Heart left ventricle (tissue), 16 donors: ENCODE measurements around the gene MTF2. TPM values are rescaled to one million over a fixed set of nuclear protein-coding genes. Genes with fewer than 3 reads are reported as not detected.
"Not testable (repeated sequence)": the region's sequence is repeated elsewhere in the genome, so short reads cannot be mapped to it uniquely, and the experiment has no call there.

Source experiments
- ATAC-seq, 4 donors: fragments of 200-7000 bp; cut with Tn5 transposase; one replicate each; pipeline ENCODE4 v1.9.1; 2020 to 2022; ENCODE audit warnings: moderate library complexity in 4 of 4, mild to moderate bottlenecking in 3 of 4, moderate number of reproducible peaks in 1 of 4
- DNase-seq, 5 donors: peaks; one replicate each; pipeline ENCODE4 v3.0.0-alpha.2; 2020
- H3K27ac ChIP-seq, 12 donors: fragments of 200-600 bp; sonication (generic) in 4 of 12; one replicate each; pipeline versions ENCODE4 v1.5.0 to v1.8.0; 2016 to 2022; ENCODE audit warnings: mild to moderate bottlenecking in 2 of 12
- H3K27me3 ChIP-seq, 9 donors: fragments of 200-600 bp; sonication (generic) in 2 of 9; one replicate each; pipeline versions ENCODE4 v1.5.1 to v1.8.0; 2016 to 2022; ENCODE audit warnings: mild to moderate bottlenecking in 3 of 9
- H3K36me3 ChIP-seq, 9 donors: fragments of 200-600 bp; sonication (generic) in 2 of 9; one replicate each; pipeline versions ENCODE4 v1.5.0 to v1.8.0; 2018 to 2022; ENCODE audit warnings: mild to moderate bottlenecking in 2 of 9
- H3K4me1 ChIP-seq, 12 donors: fragments of 200-600 bp; sonication (generic) in 4 of 12; one replicate each; pipeline versions ENCODE4 v1.5.0 to v1.8.0; 2016 to 2022; ENCODE audit warnings: mild to moderate bottlenecking in 3 of 12
- H3K4me3 ChIP-seq, 12 donors: fragments of 200-600 bp; sonication (generic) in 4 of 12; one replicate each; pipeline versions ENCODE4 v1.5.0 to v1.8.0; 2017 to 2022; ENCODE audit warnings: mild to moderate bottlenecking in 9 of 12, moderate library complexity in 4 of 12
- H3K9me3 ChIP-seq, 12 donors: fragments of 200-600 bp; sonication (generic) in 4 of 12; one replicate each; pipeline versions ENCODE4 v1.5.0 to v1.8.0; 2016 to 2022; ENCODE audit warnings: mild to moderate bottlenecking in 1 of 12
- POLR2A ChIP-seq, 2 donors: fragments of 450-650 bp; IDR thresholded peaks; one replicate each; pipeline ENCODE4 v1.6.1; 2017; ENCODE audit warnings: antibody characterized with exemption in 2 of 2, mild to moderate bottlenecking in 2 of 2, moderate library complexity in 2 of 2
- WGBS, 4 donors: extraction: QIAGEN DNeasy Blood & Tissue Kit in 2 of 4; methylation state at CpG; one replicate each; pipeline versions ENCODE4 v1.1.5 to v1.1.7; 2013 to 2018; 5-methylcytosine and 5-hydroxymethylcytosine counted together
- intact Hi-C, 10 donors: fragments of 100-400 bp; cut with DNase I; formaldehyde crosslinking; loops; one replicate each; pipeline versions ENCODE4 v1.11.1 to v1.14.2; 2022
- polyA plus RNA-seq, 2 donors: library from polyadenylated mRNA; stranded (reverse); fragments of 200-250 nt; gene quantifications; one replicate each; pipeline ENCODE4 v1.2.3, GENCODE V29; 2013
- total RNA-seq, 9 donors: library from RNA; depleted of rRNA in 2 of 9; stranded (reverse); fragments of >200 nt in 2 of 9; fragmentation: NEBNext Ultra II Directional in 3 of 9; extraction: Animal tissue kit (Norgen Biotek cat#: 25700) in 3 of 9; gene quantifications; one replicate each; pipeline versions ENCODE4 v1.1.0 to v1.2.4, GENCODE V29; 2016 to 2023
- TF ChIP-seq, protein P1 (sequence below), 12 donors: fragments of 200-600 bp; sonication (generic) in 4 of 12; IDR thresholded peaks; one replicate each; pipeline versions ENCODE4 v1.5.0 to v1.8.0; 2018 to 2022; ENCODE audit warnings: antibody characterized with exemption in 12 of 12, mild to moderate bottlenecking in 5 of 12
- donor health status: ischemic (EF 13 %, LVEDD 7.1; RV severe dilation, severe dysfunction).
- donor health status: healthy with polysubstance abuse.
- donor health status: DM: no; HTN: yes; CAD: no.
- donor health status: DM: no; HTN: no; CAD: no.
- donor health status: ischemic (EF 25% LVEDD 6.9; RV normal size, moderate dysfunction).
- donor health status: ischemic (EF 25% LVEDD 5.7; RV mildly dilated, moderate dysfunction).
- donor health status: healthy.
- donor health status: DM: yes; HTN: yes; CAD: no.
- donor health status: ischemic (EF 35%, LVEDD 5.7; RV mildly dilated, moderate dysfunction).
- donor health status: nonischemic (EF 11% LVEDD 7.7; RV severe dilation, severe dysfunction).
- donor health status: DM: yes; HTN: yes; CAD: no.
- donor health status: PGD.
- donor health status: ischemic (EF 29% LVEDD 5.4; RV normal size, mild dysfunction).
- donor health status: nonischemic (EF 23%, LVEDD 6.1; RV moderate dilation, normal function).

The MTF2 gene
- total and polyA plus RNA-seq, 11 donors: 4.8 to 11.4 (median 8.0) TPM

DNA sequence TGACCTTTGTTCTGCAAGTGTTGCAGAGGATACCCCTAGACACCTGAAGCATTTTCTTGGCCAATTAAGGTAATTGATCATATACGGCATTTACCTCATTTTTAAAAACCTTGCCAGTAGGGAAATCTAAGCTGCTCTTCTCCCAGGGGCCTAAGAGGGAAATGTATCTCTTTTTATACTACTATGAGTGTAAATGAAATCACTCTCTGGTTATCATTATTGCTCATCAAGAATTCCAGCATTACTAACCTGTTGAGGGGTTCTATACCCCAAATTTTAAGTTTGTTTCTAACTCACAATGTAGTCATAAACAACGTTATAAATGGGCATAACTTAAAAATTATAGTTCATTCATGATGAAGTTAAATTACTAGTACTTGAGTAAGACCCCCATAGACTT is 73.8 kb downstream of the MTF2 start:
- DNase-seq (no peak), ATAC-seq (no peak)
- no peak overlapping the region for H3K27ac ChIP-seq
- no peaks in the 10 kb centered on the region for H3K9me3 ChIP-seq
- H3K36me3 ChIP-seq: peaks cover 0 to 96% (median 88%) of the 10 kb centered on the region in 9 donors
- no peaks in the 10 kb centered on the region for H3K27me3 ChIP-seq
- H3K4me1 ChIP-seq: peaks cover 0 to 7% (median 0%) of the 10 kb centered on the region in 12 donors
- no peak overlapping the region for H3K4me3 ChIP-seq
- intact Hi-C loops: no loop called here
- TF ChIP-seq, protein P1, sequence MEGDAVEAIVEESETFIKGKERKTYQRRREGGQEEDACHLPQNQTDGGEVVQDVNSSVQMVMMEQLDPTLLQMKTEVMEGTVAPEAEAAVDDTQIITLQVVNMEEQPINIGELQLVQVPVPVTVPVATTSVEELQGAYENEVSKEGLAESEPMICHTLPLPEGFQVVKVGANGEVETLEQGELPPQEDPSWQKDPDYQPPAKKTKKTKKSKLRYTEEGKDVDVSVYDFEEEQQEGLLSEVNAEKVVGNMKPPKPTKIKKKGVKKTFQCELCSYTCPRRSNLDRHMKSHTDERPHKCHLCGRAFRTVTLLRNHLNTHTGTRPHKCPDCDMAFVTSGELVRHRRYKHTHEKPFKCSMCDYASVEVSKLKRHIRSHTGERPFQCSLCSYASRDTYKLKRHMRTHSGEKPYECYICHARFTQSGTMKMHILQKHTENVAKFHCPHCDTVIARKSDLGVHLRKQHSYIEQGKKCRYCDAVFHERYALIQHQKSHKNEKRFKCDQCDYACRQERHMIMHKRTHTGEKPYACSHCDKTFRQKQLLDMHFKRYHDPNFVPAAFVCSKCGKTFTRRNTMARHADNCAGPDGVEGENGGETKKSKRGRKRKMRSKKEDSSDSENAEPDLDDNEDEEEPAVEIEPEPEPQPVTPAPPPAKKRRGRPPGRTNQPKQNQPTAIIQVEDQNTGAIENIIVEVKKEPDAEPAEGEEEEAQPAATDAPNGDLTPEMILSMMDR (IDR thresholded peaks at IDR 0.05): no peak
- no peak for TF ChIP-seq POLR2A (IDR thresholded peaks at IDR 0.05)
- 89 to 93% (median 91%) methylated on average over 2 of the region's 2 CpGs for WGBS, 4 donors

DNA sequence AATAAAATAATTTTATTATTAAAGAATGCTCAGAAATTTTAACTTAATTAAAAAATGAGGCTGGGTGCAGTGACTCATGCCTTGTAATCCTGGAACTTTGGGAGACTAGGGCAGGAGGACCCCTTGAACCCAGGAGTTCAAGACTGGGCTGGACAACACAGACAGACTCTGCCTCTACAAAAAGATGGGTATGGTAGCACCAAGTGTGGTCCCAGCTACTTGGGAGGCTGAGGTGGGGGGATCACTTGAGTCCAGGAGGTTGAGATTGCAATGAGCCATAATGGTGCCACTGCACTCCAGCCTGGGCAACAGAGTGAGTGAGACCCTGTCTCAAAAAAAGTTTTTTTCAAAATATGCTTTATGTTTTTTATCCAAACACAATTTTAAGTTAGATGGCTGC is 75.8 kb downstream of the MTF2 start:
- no peak overlapping the region for H3K4me3 ChIP-seq
- TF ChIP-seq, protein P1 (IDR thresholded peaks at IDR 0.05): no peak
- TF ChIP-seq POLR2A (IDR thresholded peaks at IDR 0.05): no peak
- no peak overlapping the region for H3K27ac ChIP-seq
- peaks cover 0 to 7% (median 0%) of the 10 kb centered on the region in 12 donors for H3K4me1 ChIP-seq
- ATAC-seq (no peak), DNase-seq (no peak)
- no peaks in the 10 kb centered on the region for H3K27me3 ChIP-seq
- intact Hi-C loops: no loop called here
- no peaks in the 10 kb centered on the region for H3K9me3 ChIP-seq
- peaks cover 0 to 99% (median 91%) of the 10 kb centered on the region in 9 donors for H3K36me3 ChIP-seq

DNA sequence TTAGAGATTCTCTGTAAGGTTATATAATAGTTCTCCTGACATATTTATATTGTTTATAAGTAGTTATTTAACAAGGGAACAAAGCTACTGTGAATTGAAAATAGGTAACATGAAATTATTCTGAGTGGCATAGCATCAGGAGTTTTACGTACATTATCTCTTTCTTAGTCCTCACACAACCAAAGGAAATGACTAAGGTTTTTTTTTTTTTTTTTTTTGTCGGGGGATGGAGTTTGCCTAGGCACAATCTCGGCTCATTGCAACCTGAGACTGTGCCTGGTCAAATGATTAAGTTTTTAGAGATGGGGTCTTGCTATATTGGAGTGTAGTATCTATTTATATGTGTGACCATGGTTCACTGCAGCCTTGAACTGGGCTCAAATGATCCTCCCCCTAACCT is 76.3 kb downstream of the MTF2 start:
- ATAC-seq (no peak), DNase-seq (no peak)
- intact Hi-C loops: no loop called here
- H3K9me3 ChIP-seq: no peaks in the 10 kb centered on the region
- H3K27me3 ChIP-seq: no peaks in the 10 kb centered on the region
- WGBS, 4 donors: 59 to 72% (median 67%) methylated on average over 3 of the region's 3 CpGs
- TF ChIP-seq, protein P1 (IDR thresholded peaks at IDR 0.05): no peak
- TF ChIP-seq POLR2A (IDR thresholded peaks at IDR 0.05): no peak
- H3K27ac ChIP-seq: no peak overlapping the region
- peaks cover 0 to 7% (median 0%) of the 10 kb centered on the region in 12 donors for H3K4me1 ChIP-seq
- no peak overlapping the region for H3K4me3 ChIP-seq
- H3K36me3 ChIP-seq: peaks cover 0 to 96% (median 86%) of the 10 kb centered on the region in 9 donors

DNA sequence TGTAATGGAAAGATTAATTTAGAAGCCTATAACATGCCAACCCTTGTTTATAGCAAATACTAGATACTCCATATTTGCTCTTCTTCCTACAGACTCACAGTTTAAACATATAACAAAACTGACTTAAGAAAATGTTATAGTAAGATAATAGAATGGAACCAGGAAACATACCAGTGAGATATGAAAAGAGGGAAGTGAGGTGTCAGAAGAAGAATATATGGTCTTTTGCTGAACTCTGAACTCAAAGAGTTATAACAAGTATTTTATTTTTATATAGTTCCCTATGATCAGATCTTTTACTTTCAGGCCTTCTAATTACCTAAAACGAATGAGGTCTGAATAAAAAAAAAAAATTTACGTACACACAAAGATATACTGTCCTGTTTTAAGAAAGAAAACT is 80.3 kb downstream of the MTF2 start:
- TF ChIP-seq POLR2A (IDR thresholded peaks at IDR 0.05): no peak
- TF ChIP-seq, protein P1 (IDR thresholded peaks at IDR 0.05): no peak
- DNase-seq (no peak), ATAC-seq (no peak)
- peaks cover 0 to 58% (median 55%) of the 10 kb centered on the region in 9 donors for H3K36me3 ChIP-seq
- no peaks in the 10 kb centered on the region for H3K27me3 ChIP-seq
- no peak overlapping the region for H3K27ac ChIP-seq
- H3K9me3 ChIP-seq: no peaks in the 10 kb centered on the region
- no peak overlapping the region for H3K4me3 ChIP-seq
- H3K4me1 ChIP-seq: peaks cover 0 to 24% (median 2%) of the 10 kb centered on the region in 12 donors
- intact Hi-C loops: no loop called here
- WGBS, 4 donors: 84 to 89% (median 86%) methylated on average over 2 of the region's 2 CpGs

DNA sequence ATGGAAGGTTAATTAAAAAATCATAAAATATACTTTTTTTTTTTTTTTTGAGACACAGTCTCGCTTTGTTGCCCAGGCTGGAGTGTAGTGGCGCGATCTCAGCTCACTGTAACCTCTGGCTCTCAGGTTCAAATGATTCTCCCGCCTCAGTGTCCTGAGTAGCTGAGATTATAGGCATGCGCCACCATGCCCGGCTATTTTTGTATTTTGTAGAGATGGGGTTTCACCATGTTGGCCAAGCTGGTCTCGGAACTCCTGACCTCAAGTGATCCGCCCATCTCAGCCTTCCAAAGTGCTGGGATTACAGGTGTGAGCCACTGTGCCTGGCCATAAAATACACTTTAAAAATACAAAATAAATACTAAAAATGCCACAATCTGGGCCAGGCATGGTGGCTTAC is 84.2 kb downstream of the MTF2 start:
- H3K27ac ChIP-seq, ATAC-seq, H3K27me3 ChIP-seq, intact Hi-C loops, DNase-seq, H3K4me3 ChIP-seq: not testable (repeated sequence)
- H3K4me1 ChIP-seq: peaks cover 0 to 30% (median 2%) of the 10 kb centered on the region in 12 donors
- peaks cover 0 to 21% (median 17%) of the 10 kb centered on the region in 9 donors for H3K36me3 ChIP-seq
- peaks cover 0 to 25% (median 3%) of the 10 kb centered on the region in 12 donors for H3K9me3 ChIP-seq
- 92 to 98% (median 96%) methylated on average over 8 of the region's 8 CpGs for WGBS, 4 donors
